HCT116 (cell line): Measurements from ENCODE around the gene PRKCA.

Experiments used
- EZH2 ChIP-seq: fragments of 200-600 bp; sonication (generic); IDR thresholded peaks from 2 replicates; pipeline ENCODE4 v1.6.1; 2017; ENCODE audit warnings: antibody characterized with exemption, mixed run types
- EZH2phosphoT487 ChIP-seq: fragments of 200-600 bp; IDR thresholded peaks from 2 replicates; pipeline ENCODE4 v1.6.1; 2018; ENCODE audit warnings: antibody characterized with exemption, borderline replicate concordance
- POLR2A ChIP-seq: IDR thresholded peaks from 2 replicates; pipeline ENCODE4 v1.7.0; 2011; ENCODE audit warnings: borderline replicate concordance; ENCODE audit not compliant: insufficient read depth, insufficient read length; ENCODE audit errors: extremely low read depth
- POLR2AphosphoS5 ChIP-seq: IDR thresholded peaks from 2 replicates; pipeline ENCODE4 v1.6.1; 2011; ENCODE audit warnings: mild to moderate bottlenecking, low read depth, low read length, moderate library complexity
- SIN3A ChIP-seq: IDR thresholded peaks from 2 replicates; pipeline ENCODE4 v1.6.1; 2012; ENCODE audit warnings: low read depth
- SP1 ChIP-seq: IDR thresholded peaks from 2 replicates; pipeline ENCODE4 v1.6.1; 2012; ENCODE audit warnings: low read depth
- YY1 ChIP-seq: IDR thresholded peaks from 2 replicates; pipeline ENCODE4 v1.6.1; 2011; ENCODE audit warnings: low read length, low read depth, moderate library complexity, mild to moderate bottlenecking; ENCODE audit not compliant: insufficient replicate concordance; ENCODE audit errors: extremely low read depth
- ZNF274 ChIP-seq: fragments of 200-500 bp; sonication (Bioruptor generic); IDR thresholded peaks from 2 replicates; pipeline ENCODE4 v1.6.1; 2014; ENCODE audit warnings: mild to moderate bottlenecking, low read depth, low read length, inconsistent platforms
- TF ChIP-seq, protein P1 (sequence below), 3 experiments: fragments of 200-600 bp in 1 of 3; sonication (generic) in 1 of 3; IDR thresholded peaks in 2 of 3; conservative IDR thresholded peaks in 1 of 3; 2 replicates each; pipeline ENCODE4 v1.5.1; 2012 to 2017; ENCODE audit warnings: low read depth in 2 of 3, low read length in 2 of 3, antibody characterized with exemption in 1 of 3, borderline replicate concordance in 1 of 3, control low read depth in 1 of 3, mild to moderate bottlenecking in 1 of 3, mixed read lengths in 1 of 3, mixed run types in 1 of 3, moderate library complexity in 1 of 3; ENCODE audit not compliant: insufficient read depth in 1 of 3
- TF ChIP-seq, protein P2 (sequence below): IDR thresholded peaks from 2 replicates; pipeline ENCODE4 v1.6.1; 2012; ENCODE audit warnings: low read depth
- TF ChIP-seq, protein P3 (sequence below): IDR thresholded peaks from 2 replicates; pipeline ENCODE4 v1.6.1; 2012

DNA sequence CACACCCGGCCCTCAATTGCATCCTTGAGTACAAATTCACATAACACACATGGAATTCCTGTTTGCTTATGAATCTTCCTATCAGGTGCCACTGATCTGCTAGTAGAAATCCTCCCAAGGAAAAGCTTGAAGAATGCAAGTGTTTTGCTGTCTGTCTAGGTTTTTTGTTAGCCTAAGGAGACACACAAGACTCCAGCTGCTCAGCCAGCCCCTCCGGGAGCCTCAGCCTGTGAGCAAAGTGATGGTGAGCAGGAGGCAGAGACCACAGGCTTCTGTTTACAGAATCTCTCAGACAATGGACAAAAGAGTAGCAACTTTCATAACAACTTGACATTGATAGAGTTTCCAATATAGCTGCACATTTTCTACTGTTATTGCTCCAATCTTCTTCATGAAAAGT, 18.4 kb upstream of the PRKCA start:
- TF ChIP-seq POLR2A (no peak), ZNF274 (no peak), EZH2 (no peak), SIN3A (no peak), SP1 (no peak), EZH2phosphoT487 (no peak), POLR2AphosphoS5 (no peak), YY1 (no peak)
- TF ChIP-seq, protein P1, sequence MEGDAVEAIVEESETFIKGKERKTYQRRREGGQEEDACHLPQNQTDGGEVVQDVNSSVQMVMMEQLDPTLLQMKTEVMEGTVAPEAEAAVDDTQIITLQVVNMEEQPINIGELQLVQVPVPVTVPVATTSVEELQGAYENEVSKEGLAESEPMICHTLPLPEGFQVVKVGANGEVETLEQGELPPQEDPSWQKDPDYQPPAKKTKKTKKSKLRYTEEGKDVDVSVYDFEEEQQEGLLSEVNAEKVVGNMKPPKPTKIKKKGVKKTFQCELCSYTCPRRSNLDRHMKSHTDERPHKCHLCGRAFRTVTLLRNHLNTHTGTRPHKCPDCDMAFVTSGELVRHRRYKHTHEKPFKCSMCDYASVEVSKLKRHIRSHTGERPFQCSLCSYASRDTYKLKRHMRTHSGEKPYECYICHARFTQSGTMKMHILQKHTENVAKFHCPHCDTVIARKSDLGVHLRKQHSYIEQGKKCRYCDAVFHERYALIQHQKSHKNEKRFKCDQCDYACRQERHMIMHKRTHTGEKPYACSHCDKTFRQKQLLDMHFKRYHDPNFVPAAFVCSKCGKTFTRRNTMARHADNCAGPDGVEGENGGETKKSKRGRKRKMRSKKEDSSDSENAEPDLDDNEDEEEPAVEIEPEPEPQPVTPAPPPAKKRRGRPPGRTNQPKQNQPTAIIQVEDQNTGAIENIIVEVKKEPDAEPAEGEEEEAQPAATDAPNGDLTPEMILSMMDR (IDR thresholded peaks at IDR 0.05 in 2 of 3, conservative IDR thresholded peaks at IDR 0.05 in 1 of 3; ENCODE audit: borderline replicate concordance in 1 of 3, insufficient read depth in 1 of 3, low read depth in 2 of 3, low read length in 2 of 3): no peak
- TF ChIP-seq, protein P2, sequence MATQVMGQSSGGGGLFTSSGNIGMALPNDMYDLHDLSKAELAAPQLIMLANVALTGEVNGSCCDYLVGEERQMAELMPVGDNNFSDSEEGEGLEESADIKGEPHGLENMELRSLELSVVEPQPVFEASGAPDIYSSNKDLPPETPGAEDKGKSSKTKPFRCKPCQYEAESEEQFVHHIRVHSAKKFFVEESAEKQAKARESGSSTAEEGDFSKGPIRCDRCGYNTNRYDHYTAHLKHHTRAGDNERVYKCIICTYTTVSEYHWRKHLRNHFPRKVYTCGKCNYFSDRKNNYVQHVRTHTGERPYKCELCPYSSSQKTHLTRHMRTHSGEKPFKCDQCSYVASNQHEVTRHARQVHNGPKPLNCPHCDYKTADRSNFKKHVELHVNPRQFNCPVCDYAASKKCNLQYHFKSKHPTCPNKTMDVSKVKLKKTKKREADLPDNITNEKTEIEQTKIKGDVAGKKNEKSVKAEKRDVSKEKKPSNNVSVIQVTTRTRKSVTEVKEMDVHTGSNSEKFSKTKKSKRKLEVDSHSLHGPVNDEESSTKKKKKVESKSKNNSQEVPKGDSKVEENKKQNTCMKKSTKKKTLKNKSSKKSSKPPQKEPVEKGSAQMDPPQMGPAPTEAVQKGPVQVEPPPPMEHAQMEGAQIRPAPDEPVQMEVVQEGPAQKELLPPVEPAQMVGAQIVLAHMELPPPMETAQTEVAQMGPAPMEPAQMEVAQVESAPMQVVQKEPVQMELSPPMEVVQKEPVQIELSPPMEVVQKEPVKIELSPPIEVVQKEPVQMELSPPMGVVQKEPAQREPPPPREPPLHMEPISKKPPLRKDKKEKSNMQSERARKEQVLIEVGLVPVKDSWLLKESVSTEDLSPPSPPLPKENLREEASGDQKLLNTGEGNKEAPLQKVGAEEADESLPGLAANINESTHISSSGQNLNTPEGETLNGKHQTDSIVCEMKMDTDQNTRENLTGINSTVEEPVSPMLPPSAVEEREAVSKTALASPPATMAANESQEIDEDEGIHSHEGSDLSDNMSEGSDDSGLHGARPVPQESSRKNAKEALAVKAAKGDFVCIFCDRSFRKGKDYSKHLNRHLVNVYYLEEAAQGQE: no peak
- TF ChIP-seq, protein P3, sequence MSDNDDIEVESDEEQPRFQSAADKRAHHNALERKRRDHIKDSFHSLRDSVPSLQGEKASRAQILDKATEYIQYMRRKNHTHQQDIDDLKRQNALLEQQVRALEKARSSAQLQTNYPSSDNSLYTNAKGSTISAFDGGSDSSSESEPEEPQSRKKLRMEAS: no peak
